Left renal cortex interstitium (tissue), 4 donors: ENCODE results near the gene CPSF4. TPM values are rescaled to one million over a fixed set of nuclear protein-coding genes. Genes with fewer than 3 reads are reported as not detected.

ENCODE experiments used
- DNase-seq, 4 donors: peaks; one replicate each; pipeline ENCODE4 v3.0.0-alpha.2; 2013; ENCODE audit warnings: low read depth in 4 of 4, low spot score in 2 of 4, missing footprints in 1 of 4
- polyA plus RNA-seq, 4 donors: library from polyadenylated mRNA; unstranded; fragments of 120-200 nt; gene quantifications; one replicate each; pipeline ENCODE4 v1.2.1, GENCODE V29; 2013; ENCODE audit not compliant: insufficient read length in 4 of 4

CPSF4 gene
- 10 to 100 TPM; 23.0 to 47.7 (median 36.0) TPM for polyA plus RNA-seq

- DNase-seq: peak; percentile 70 to 93 (median 86)
These were observed at the start of gene CPSF4, which contains the start of gene PTCD1 for GRCh38 chr7:99438573-99439480. TSS of gene CPSF4 (plus strand) at chr7:99438943. CDS start at chr7:99439083, 140 bp downstream. TSS of gene PTCD1 (minus strand) at chr7:99438798. CDS start at chr7:99435242, 3,556 bp downstream.

GRCh38 chr7:99389772-99390171 is 49.0 kb upstream of the CPSF4 start:
- no peak for DNase-seq

GRCh38 chr7:99390941-99391602 is 47.7 kb upstream of the CPSF4 start:
- DNase-seq: no peak

- DNase-seq: no peak
These were observed 46.7 kb upstream of the CPSF4 start for GRCh38 chr7:99392046-99392445.

GRCh38 chr7:99392659-99393354 is 45.9 kb upstream of the CPSF4 start:
- DNase-seq: no peak

- DNase-seq: no peak
These were observed 45.2 kb upstream of the CPSF4 start for GRCh38 chr7:99393355-99394187.

- DNase-seq: no peak
These were observed 44.6 kb upstream of the CPSF4 start for GRCh38 chr7:99394188-99394502.

GRCh38 chr7:99395616-99396327 is 43.0 kb upstream of the CPSF4 start:
- no peak for DNase-seq

GRCh38 chr7:99396418-99397296 is 42.1 kb upstream of the CPSF4 start:
- no peak for DNase-seq

- no peak for DNase-seq
These were observed 41.3 kb upstream of the CPSF4 start for GRCh38 chr7:99397297-99397983.

- DNase-seq: no peak
These were observed 39.8 kb upstream of the CPSF4 start for GRCh38 chr7:99398891-99399445.

GRCh38 chr7:99399597-99399996 is 39.1 kb upstream of the CPSF4 start:
- DNase-seq: no peak

GRCh38 chr7:99402854-99403253 is 35.9 kb upstream of the CPSF4 start:
- no peak for DNase-seq

GRCh38 chr7:99403764-99404163 is 35.0 kb upstream of the CPSF4 start:
- no peak for DNase-seq

GRCh38 chr7:99404235-99404976 is 34.3 kb upstream of the CPSF4 start:
- no peak for DNase-seq

- no peak for DNase-seq
These were observed 33.8 kb upstream of the CPSF4 start for GRCh38 chr7:99404977-99405320.

- no peak for DNase-seq
These were observed 32.2 kb upstream of the CPSF4 start for GRCh38 chr7:99406557-99406956.
